CD4-positive, alpha-beta T cell treated with Interleukin-2 at 100 ng/mL for 4 hours (primary cell): Measurements from ENCODE around the gene FCN2.

Experiments
- DNase-seq: peaks from one replicate; pipeline ENCODE4 v3.0.0-alpha.2; 2020; ENCODE audit warnings: low spot score

Gene FCN2

GRCh38 chr9:134880484-134881312, at the start of gene FCN2:
Gene FCN2, plus strand, starts transcription at chr9:134880810. Its CDS starts 12 bp downstream, at chr9:134880822.
- no peak for DNase-seq

GRCh38 chr9:134830926-134831720, 49.5 kb upstream of the FCN2 start:
- DNase-seq = no peak

GRCh38 chr9:134832471-134832870, 48.1 kb upstream of the FCN2 start:
- DNase-seq = no peak

- no peak for DNase-seq
These were observed 47.2 kb upstream of the FCN2 start for GRCh38 chr9:134833294-134833880.

GRCh38 chr9:134834217-134834956, 46.2 kb upstream of the FCN2 start:
- no peak for DNase-seq

GRCh38 chr9:134834957-134835419, 45.6 kb upstream of the FCN2 start:
- no peak for DNase-seq

- DNase-seq = no peak
These were observed 45.2 kb upstream of the FCN2 start for GRCh38 chr9:134835448-134835847.

- no peak for DNase-seq
These were observed 44.6 kb upstream of the FCN2 start for GRCh38 chr9:134835987-134836386.

GRCh38 chr9:134836406-134836970, 44.1 kb upstream of the FCN2 start:
- no peak for DNase-seq

GRCh38 chr9:134837529-134837928, 43.1 kb upstream of the FCN2 start:
- no peak for DNase-seq

- no peak for DNase-seq
These were observed 41.8 kb upstream of the FCN2 start for GRCh38 chr9:134838651-134839454.

- DNase-seq = no peak
These were observed 41.0 kb upstream of the FCN2 start for GRCh38 chr9:134839455-134840125.

- no peak for DNase-seq
These were observed 40.1 kb upstream of the FCN2 start for GRCh38 chr9:134840511-134840910.

- DNase-seq = no peak
These were observed 39.3 kb upstream of the FCN2 start for GRCh38 chr9:134841180-134841904.

- no peak for DNase-seq
These were observed 38.3 kb upstream of the FCN2 start for GRCh38 chr9:134842321-134842720.

- DNase-seq = no peak
These were observed 36.9 kb upstream of the FCN2 start for GRCh38 chr9:134843740-134844139.

GRCh38 chr9:134844821-134845220, 35.8 kb upstream of the FCN2 start:
- DNase-seq = no peak

- no peak for DNase-seq
These were observed 34.4 kb upstream of the FCN2 start for GRCh38 chr9:134846187-134846586.

- no peak for DNase-seq
These were observed 33.9 kb upstream of the FCN2 start for GRCh38 chr9:134846699-134847098.

GRCh38 chr9:134847138-134847537, 33.5 kb upstream of the FCN2 start:
- DNase-seq = no peak
